Ectodermal cell (in vitro differentiated cells): Measurements from ENCODE around the gene APPL2.
"Not testable (repeated sequence)": the region's sequence is repeated elsewhere in the genome, so short reads cannot be mapped to it uniquely, and the experiment has no call there.

Experiments
- H3K27ac ChIP-seq: 2 replicates; pipeline ENCODE4 v1.7.0; 2013; ENCODE audit warnings: mild to moderate bottlenecking, low read depth, low read length; ENCODE audit not compliant: insufficient read depth, poor library complexity, severe bottlenecking
- H3K27me3 ChIP-seq: 2 replicates; pipeline ENCODE4 v1.7.0; 2013; ENCODE audit warnings: mild to moderate bottlenecking, low read length; ENCODE audit not compliant: insufficient read depth, control insufficient read depth, poor library complexity, severe bottlenecking
- H3K36me3 ChIP-seq: one replicate; pipeline ENCODE4 v1.7.0; 2013; ENCODE audit warnings: low read length; ENCODE audit not compliant: control insufficient read depth, insufficient read depth
- H3K4me1 ChIP-seq: one replicate; pipeline ENCODE4 v1.7.0; 2013; ENCODE audit warnings: low read length; ENCODE audit not compliant: control insufficient read depth, insufficient read depth
- H3K4me3 ChIP-seq: 2 replicates; pipeline ENCODE4 v1.7.0; 2013; ENCODE audit warnings: low read depth, low read length, control low read depth; ENCODE audit not compliant: insufficient read depth
- H3K9me3 ChIP-seq: 2 replicates; pipeline ENCODE4 v1.7.0; 2013; ENCODE audit warnings: mild to moderate bottlenecking, low read length, moderate library complexity; ENCODE audit not compliant: control insufficient read depth
- WGBS, 2 experiments: methylation state at CpG; one replicate each; pipeline ENCODE4 v1.1.7; 2013; ENCODE audit warnings: missing lambda C conversion rate in 2 of 2; 5-methylcytosine and 5-hydroxymethylcytosine counted together

APPL2 gene

DNA sequence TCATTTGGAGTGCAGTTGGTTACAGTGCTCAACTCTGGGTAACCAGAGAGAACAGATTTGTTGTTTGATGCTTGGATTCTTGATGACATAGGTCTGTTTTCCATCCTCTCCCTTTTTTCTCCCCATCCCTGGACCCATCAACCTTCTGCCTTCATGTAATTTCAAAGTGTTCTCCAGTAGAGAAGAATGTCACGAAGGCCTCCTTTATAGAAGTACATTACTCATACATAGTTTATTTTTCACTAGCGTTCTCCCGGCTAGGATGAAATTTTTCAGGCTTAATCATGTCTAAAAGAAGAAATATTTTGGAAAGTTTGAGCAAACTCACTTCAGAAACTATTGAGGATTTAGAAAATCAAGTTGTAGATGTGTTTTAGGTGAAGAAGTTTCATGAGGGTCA is 20.9 kb upstream of the APPL2 start:
- WGBS, 2 experiments: 88 to 100% methylated on average over 3 of the region's 3 CpGs
- H3K4me1 ChIP-seq: no peaks in the 10 kb centered on the region
- H3K36me3 ChIP-seq: no peaks in the 10 kb centered on the region
- no peak overlapping the region for H3K4me3 ChIP-seq
- H3K27me3 ChIP-seq: no peaks in the 10 kb centered on the region
- no peak overlapping the region for H3K27ac ChIP-seq
- no peaks in the 10 kb centered on the region for H3K9me3 ChIP-seq

GRCh38 chr12:105256431-105256830 is 20.5 kb upstream of the APPL2 start:
- H3K9me3 ChIP-seq, H3K4me1 ChIP-seq, H3K4me3 ChIP-seq, H3K36me3 ChIP-seq, H3K27ac ChIP-seq, H3K27me3 ChIP-seq: not testable (repeated sequence)
- 74 to 82% methylated on average over 5 of the region's 5 CpGs for WGBS, 2 experiments

DNA sequence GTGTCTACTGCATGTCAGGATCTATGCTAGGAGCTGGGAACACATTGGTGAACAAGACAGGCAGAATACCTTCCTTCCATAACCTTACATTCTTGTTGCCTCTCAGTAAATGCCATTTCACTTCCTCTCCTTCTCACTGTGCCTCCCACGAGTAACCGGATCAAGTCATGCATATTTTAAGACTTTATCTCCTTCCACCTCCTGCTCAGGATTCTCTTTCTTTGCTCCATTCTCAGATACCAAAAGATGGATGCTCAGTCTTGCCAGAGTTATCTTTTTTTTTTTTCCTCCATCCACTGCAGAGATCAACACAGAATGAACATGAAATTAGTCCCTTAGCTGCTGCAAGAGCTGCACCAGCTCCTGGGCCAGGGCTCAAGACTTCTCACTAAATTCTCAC is 20.0 kb upstream of the APPL2 start:
- H3K27me3 ChIP-seq: no peaks in the 10 kb centered on the region
- H3K4me1 ChIP-seq: no peaks in the 10 kb centered on the region
- H3K9me3 ChIP-seq: no peaks in the 10 kb centered on the region
- 86% methylated on average over 2 of the region's 2 CpGs for WGBS, 2 experiments
- H3K4me3 ChIP-seq: no peak overlapping the region
- H3K27ac ChIP-seq: no peak overlapping the region
- H3K36me3 ChIP-seq: no peaks in the 10 kb centered on the region

DNA sequence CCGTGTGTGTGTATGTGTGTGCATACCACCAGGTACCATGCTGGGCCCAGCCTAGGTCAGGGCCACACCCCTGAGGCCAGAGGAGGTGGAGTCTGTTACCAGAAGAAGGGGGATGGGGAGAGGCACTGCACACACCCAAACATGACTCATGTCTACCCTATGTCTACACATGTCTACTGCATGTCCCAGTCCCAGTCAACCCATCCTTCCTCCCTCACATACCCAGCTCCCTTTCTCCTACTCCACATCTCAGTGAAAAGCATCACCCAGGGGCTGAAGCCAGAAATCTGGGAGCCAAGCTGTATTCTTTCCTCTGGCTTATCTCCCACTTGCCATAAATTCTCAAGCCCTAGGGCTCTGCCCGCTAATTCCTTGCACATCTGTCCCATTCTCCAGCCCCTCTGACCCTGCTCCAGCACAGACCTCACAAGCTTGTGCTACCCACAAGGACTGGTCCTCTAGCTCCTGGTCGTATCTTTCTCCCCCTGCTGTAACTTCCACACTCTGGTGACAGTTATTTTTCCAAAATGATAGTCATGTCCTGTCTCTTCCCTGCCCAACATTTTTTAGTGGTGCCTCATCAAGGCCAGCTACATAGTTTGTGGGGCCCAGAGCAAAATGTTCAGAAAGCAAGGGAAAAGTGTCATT is 18.0 kb upstream of the APPL2 start:
- Histone ChIP-seq H3K9me3 (no peaks in the 10 kb centered on the region), H3K27ac (no peak overlapping the region), H3K4me3 (no peak overlapping the region), H3K36me3 (no peaks in the 10 kb centered on the region), H3K27me3 (no peaks in the 10 kb centered on the region), H3K4me1 (no peaks in the 10 kb centered on the region)
- 81 to 87% methylated on average over 3 of the region's 3 CpGs for WGBS, 2 experiments

DNA sequence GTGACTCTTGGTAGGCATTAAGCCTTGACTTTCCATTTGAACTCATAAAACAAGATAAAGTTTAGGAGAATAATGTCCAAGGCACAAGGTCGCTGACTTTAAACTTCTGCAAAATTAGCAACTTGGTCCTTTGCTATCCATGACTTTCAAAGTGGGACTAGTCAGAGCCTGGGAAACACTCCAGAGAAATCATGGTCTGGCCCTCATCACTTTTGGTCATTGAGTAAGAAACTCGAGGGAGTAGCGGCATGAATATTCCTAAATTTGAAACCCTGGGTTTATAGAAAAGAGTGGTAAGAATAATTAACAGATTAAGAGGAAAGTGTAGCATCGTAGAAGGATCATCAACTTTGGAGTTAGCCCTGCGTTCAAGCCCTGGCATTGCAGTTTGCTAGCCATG is 16.9 kb upstream of the APPL2 start:
- H3K27ac ChIP-seq: no peak overlapping the region
- H3K9me3 ChIP-seq: no peaks in the 10 kb centered on the region
- 93 to 94% methylated on average over 5 of the region's 5 CpGs for WGBS, 2 experiments
- no peaks in the 10 kb centered on the region for H3K4me1 ChIP-seq
- H3K4me3 ChIP-seq: no peak overlapping the region
- no peaks in the 10 kb centered on the region for H3K36me3 ChIP-seq
- H3K27me3 ChIP-seq: no peaks in the 10 kb centered on the region

DNA sequence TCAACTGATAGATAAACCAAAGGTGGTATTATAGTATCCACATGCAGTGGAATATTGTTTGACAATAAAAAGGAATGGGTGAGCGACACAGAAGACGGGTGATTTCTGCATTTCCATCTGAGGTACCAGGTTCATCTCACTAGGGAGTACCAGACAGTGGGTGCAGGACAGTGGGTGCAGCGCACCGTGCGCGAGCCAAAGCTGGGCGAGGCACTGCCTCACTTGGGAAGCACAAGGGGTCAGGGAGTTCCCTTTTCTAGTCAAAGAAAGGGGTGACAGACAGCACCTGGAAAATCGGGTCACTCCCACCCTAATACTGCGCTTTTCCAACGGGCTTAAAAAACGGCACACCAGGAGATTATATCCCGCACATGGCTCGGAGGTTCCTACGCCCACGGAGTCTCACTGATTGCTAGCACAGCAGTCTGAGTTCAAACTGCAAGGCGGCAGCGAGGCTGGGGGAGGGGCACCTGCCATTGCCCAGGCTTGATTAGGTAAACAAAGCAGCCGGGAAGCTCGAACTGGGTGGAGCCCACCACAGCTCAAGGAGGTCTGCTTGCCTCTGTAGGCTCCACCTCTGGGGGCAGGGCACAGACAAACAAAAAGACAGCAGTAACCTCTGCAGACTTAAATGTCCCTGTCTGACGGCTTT is 9.9 kb upstream of the APPL2 start:
- WGBS, 2 experiments: 86 to 89% methylated on average over 19 of the region's 20 CpGs

GRCh38 chr12:105245291-105245690 is 9.3 kb upstream of the APPL2 start:
- Histone ChIP-seq H3K4me1 (no peaks in the 10 kb centered on the region), H3K27ac (no peak overlapping the region), H3K27me3 (no peaks in the 10 kb centered on the region), H3K9me3 (peaks cover 2% of the 10 kb centered on the region), H3K4me3 (no peak overlapping the region), H3K36me3 (no peaks in the 10 kb centered on the region)
- WGBS, 2 experiments: 93 to 94% methylated on average over 4 of the region's 4 CpGs

More for the DNA sequence above, 9.9 kb upstream of the APPL2 start:
- H3K9me3 ChIP-seq, H3K36me3 ChIP-seq, H3K4me1 ChIP-seq, H3K27me3 ChIP-seq, H3K4me3 ChIP-seq, H3K27ac ChIP-seq: not testable (repeated sequence)

DNA sequence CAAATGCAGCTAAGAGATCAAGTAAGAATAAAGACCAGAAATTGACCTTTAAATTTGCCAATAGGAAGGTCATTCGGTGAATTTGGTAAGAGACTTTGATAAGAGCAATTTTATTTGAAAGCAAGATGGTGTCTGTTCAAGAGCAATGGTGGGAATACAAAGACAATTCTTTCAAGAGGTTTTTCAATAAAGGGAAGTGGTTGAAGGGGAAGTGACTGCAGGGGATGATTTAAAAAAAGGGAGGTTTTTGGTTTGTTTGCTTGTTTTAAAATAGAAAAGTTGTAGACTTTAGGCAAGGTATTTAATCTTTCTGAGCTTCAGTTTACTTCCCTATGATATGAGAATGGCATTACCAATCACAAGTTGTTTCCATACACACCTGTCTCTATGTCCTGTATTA is 4.3 kb upstream of the APPL2 start:
- Histone ChIP-seq H3K4me1 (no peaks in the 10 kb centered on the region), H3K27me3 (peaks cover 18% of the 10 kb centered on the region), H3K36me3 (no peaks in the 10 kb centered on the region), H3K27ac (no peak overlapping the region), H3K4me3 (no peak overlapping the region), H3K9me3 (peaks cover under 1% of the 10 kb centered on the region)
- WGBS, 2 experiments: 87 to 97% methylated on average over 1 of the region's 1 CpG

DNA sequence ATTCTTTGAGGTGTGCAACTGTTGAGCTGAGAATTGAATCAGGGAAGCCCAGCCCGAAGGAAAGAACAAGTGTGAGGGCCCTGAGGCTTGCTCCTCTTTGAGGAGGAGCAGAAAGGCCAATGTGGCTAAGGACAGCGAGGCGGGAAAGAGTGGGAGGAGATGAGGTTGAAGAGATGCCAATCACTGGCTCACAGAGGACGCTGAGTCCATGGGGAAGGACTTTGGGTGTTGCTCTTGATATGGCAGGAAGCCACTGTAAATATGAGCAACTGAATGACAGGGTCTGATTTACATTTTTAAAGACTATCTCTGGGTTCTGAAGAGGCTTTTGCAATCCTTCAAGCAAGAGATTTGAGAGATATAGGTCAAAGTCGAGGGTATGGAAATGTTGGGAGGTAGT is 3.3 kb upstream of the APPL2 start:
- WGBS, 2 experiments: 78 to 80% methylated on average over 5 of the region's 5 CpGs
- H3K9me3 ChIP-seq: no peaks in the 10 kb centered on the region

DNA sequence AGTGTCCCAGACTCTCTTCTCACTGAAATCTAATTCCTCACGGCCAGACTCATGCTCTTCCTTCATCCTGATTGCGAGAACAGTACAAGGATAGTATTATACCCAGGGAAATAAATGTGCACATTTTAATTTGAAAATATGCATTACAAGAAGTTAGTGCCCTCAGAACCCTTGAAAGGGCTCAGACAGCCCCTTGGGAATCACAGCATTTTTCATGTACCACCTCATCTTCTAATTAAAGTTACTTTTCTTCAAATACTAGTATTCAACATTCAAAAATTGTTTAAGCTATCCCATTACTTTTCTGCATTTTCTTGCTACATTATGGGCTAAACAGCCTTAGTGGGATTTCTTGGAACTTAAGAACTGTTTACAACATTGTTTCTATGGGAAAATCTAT is 1.7 kb upstream of the APPL2 start:
- Histone ChIP-seq H3K27ac (no peak overlapping the region), H3K4me1 (no peaks in the 10 kb centered on the region), H3K9me3 (no peaks in the 10 kb centered on the region), H3K36me3 (no peaks in the 10 kb centered on the region), H3K27me3 (peaks cover 18% of the 10 kb centered on the region), H3K4me3 (no peak overlapping the region)
- WGBS, 2 experiments: 100% methylated on average over 2 of the region's 2 CpGs

More for the DNA sequence above, 3.3 kb upstream of the APPL2 start:
- H3K27me3 ChIP-seq: peaks cover 18% of the 10 kb centered on the region
- H3K27ac ChIP-seq: no peak overlapping the region
- H3K4me3 ChIP-seq: no peak overlapping the region
- H3K4me1 ChIP-seq: no peaks in the 10 kb centered on the region
- no peaks in the 10 kb centered on the region for H3K36me3 ChIP-seq
